GM23248 (cell line): ENCODE results near the gene MLST8.

Source experiments
- EZH2 ChIP-seq: fragments of 200-600 bp; sonication (generic); IDR thresholded peaks from 2 replicates; pipeline ENCODE4 v1.6.1; 2018; ENCODE audit warnings: antibody characterized with exemption, mild to moderate bottlenecking; ENCODE audit not compliant: insufficient read depth, poor library complexity, severe bottlenecking
- EZH2phosphoT487 ChIP-seq: fragments of 200-600 bp; sonication (generic); IDR thresholded peaks from 2 replicates; pipeline ENCODE4 v1.6.1; 2018; ENCODE audit warnings: antibody characterized with exemption, moderate library complexity, mild to moderate bottlenecking, low read depth; ENCODE audit not compliant: insufficient read depth

GRCh38 chr16:2174396-2175131 is 30.7 kb upstream of the MLST8 start:
- no peak for TF ChIP-seq EZH2
- no peak for TF ChIP-seq EZH2phosphoT487
